HEK293 (cell line): ENCODE results near the gene BRMS1.

Source experiments
- CTCF ChIP-seq: fragments of 450-650 bp; formaldehyde crosslinking; IDR thresholded peaks from 2 replicates; pipeline ENCODE4 v1.5.1; 2016; ENCODE audit warnings: missing biosample characterization, missing genetic modification characterization
- KLF9 ChIP-seq: fragments of 450-650 bp; formaldehyde crosslinking; IDR thresholded peaks from 2 replicates; pipeline ENCODE4 v1.5.1; 2016; ENCODE audit warnings: missing biosample characterization, missing genetic modification characterization, low read depth
- MZF1 ChIP-seq: fragments of 450-650 bp; formaldehyde crosslinking; IDR thresholded peaks from 2 replicates; pipeline ENCODE4 v1.5.1; 2017; ENCODE audit warnings: missing biosample characterization, missing genetic modification characterization, borderline replicate concordance
- ZBTB7A ChIP-seq: fragments of 450-650 bp; formaldehyde crosslinking; IDR thresholded peaks from 2 replicates; pipeline ENCODE4 v1.5.1; 2016; ENCODE audit warnings: low read depth, missing biosample characterization, missing genetic modification characterization
- ZFP41 ChIP-seq: fragments of 450-650 bp; formaldehyde crosslinking; IDR thresholded peaks from 2 replicates; pipeline ENCODE4 v1.5.1; 2016; ENCODE audit warnings: missing biosample characterization, missing genetic modification characterization, borderline replicate concordance
- ZNF121 ChIP-seq: fragments of 450-650 bp; formaldehyde crosslinking; IDR thresholded peaks from 2 replicates; pipeline ENCODE4 v1.5.1; 2016; ENCODE audit warnings: missing biosample characterization, missing genetic modification characterization
- ZNF175 ChIP-seq: fragments of 450-650 bp; formaldehyde crosslinking; IDR thresholded peaks from 2 replicates; pipeline ENCODE4 v1.5.1; 2016; ENCODE audit warnings: missing biosample characterization, missing genetic modification characterization
- ZNF24 ChIP-seq: fragments of 450-650 bp; formaldehyde crosslinking; IDR thresholded peaks from 2 replicates; pipeline ENCODE4 v1.5.1; 2016; ENCODE audit warnings: missing biosample characterization, missing genetic modification characterization
- ZNF449 ChIP-seq: fragments of 450-650 bp; formaldehyde crosslinking; IDR thresholded peaks from 2 replicates; pipeline ENCODE4 v1.5.1; 2017; ENCODE audit warnings: missing biosample characterization, mild to moderate bottlenecking, missing genetic modification characterization, moderate library complexity
- ZNF529 ChIP-seq: fragments of 450-650 bp; formaldehyde crosslinking; IDR thresholded peaks from 2 replicates; pipeline ENCODE4 v1.5.1; 2017; ENCODE audit warnings: missing genetic modification characterization, missing biosample characterization; ENCODE audit not compliant: insufficient replicate concordance
- ZNF561 ChIP-seq: fragments of 450-650 bp; IDR thresholded peaks from 2 replicates; pipeline ENCODE4 v1.5.1; 2018; ENCODE audit warnings: missing biosample characterization, missing genetic modification characterization, borderline replicate concordance

- TF ChIP-seq MZF1 (tag by site-specific recombination) (no peak), ZNF529 (tag by site-specific recombination) (no peak), CTCF (no peak), ZNF121 (no peak), ZFP41 (tag by site-specific recombination) (no peak), ZNF561 (tag by site-specific recombination) (no peak), ZBTB7A (no peak), ZNF175 (tag by site-specific recombination) (no peak), KLF9 (tag by site-specific recombination) (no peak), ZNF449 (no peak), ZNF24 (tag by site-specific recombination) (no peak)
Observed at GRCh38 chr11:66334605-66335442, 10.1 kb downstream of the BRMS1 start.
